Fibroblast of skin of left quadriceps (primary cell): ENCODE results near the gene ZNF182.
"Not testable (repeated sequence)": the region's sequence is repeated elsewhere in the genome, so short reads cannot be mapped to it uniquely, and the experiment has no call there.

Source experiments
- DNase-seq, 2 experiments: peaks; one replicate each; pipeline ENCODE4 v3.0.0-alpha.2; 2013; ENCODE audit warnings: low read depth in 2 of 2

ZNF182 gene

GRCh38 chrX:48002319-48002718 lies 1.5 kb downstream of the ZNF182 start:
- DNase-seq, result no peak

- DNase-seq, result no peak
Measured at GRCh38 chrX:48001260-48001659, 2.5 kb downstream of the ZNF182 start.

- no peak for DNase-seq
Measured at GRCh38 chrX:47992669-47993068, 11.1 kb downstream of the ZNF182 start.

DNA sequence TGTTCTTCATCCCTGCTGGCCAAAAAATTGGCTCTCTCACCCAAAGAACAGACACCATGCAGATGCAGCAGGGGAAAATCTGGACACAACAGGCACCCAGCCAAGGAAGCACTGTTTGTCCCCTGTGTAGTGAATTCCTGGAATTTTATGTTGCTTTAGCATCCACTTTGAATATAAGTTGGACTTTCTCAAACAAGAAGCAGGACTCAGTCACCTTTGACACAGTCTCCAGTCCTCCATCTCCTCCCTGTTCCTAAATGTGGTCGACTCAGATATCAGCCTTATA lies 11.8 kb downstream of the ZNF182 start:
- DNase-seq, result no peak

- DNase-seq, result peak; percentile 6 to 8
Measured at GRCh38 chrX:47991263-47992094, 12.3 kb downstream of the ZNF182 start.

DNA sequence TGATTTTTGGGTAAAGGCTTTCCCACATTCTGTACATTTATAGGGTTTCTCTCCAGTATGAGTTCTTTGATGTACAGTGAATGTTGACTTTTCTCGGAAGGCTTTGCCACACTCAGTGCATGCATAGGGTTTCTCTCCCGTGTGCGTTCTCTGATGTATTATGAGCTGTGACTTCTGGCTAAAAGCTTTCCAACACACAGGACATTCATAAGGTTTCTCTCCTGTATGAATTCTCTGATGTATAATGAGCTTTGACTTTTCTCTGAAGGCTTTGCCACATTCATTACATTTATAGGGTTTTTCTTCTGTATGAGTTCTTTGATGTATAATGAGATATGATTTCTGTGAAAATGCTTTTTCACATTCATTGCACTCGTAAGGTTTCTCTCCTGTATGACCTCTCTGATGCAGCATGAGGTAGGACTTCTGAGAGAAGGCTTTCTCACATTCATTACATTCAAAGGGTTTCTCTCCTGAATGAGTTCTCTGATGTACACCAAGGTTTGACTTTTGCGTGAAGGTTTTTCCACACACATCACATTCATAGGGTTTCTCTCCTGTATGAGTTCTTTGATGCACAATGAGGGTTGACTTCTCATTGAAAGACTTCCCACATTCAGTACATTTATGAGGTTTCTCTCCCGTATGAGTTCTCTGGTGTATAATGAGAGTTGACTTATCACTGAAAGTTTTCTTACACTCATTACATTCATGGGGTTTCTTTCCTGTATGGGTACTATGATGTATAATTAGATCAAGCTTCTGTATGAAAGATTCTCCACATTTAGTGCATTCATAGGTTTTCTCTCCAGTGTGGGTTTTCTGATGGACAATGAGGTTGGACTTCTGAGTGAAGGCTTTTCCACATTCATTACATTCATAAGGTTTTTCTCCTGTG lies 27.3 kb downstream of the ZNF182 start:
- DNase-seq, result no peak

- no peak for DNase-seq
Measured at GRCh38 chrX:47973235-47973634, 30.6 kb downstream of the ZNF182 start.

DNA sequence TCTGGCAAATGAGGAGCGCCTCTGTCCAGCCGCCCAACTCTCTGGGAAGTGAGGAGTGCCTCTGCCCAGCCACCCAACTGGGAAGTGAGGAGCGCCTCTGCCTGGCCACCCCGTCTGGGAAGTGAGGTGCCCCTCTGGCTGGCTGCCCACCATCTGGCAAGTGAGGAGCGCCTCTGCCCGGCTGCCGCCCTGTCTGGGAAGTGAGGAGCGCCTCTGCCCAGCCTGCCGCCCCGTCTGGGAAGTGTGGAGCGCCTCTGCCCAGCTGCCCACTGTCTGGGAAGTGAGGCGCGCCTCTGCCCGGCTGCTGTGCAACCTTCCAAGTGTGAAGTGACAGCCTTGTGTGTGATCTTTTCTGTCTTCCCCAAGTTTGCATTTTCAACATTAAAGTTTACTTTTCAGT lies 38.3 kb downstream of the ZNF182 start:
- DNase-seq, result not testable (repeated sequence)

DNA sequence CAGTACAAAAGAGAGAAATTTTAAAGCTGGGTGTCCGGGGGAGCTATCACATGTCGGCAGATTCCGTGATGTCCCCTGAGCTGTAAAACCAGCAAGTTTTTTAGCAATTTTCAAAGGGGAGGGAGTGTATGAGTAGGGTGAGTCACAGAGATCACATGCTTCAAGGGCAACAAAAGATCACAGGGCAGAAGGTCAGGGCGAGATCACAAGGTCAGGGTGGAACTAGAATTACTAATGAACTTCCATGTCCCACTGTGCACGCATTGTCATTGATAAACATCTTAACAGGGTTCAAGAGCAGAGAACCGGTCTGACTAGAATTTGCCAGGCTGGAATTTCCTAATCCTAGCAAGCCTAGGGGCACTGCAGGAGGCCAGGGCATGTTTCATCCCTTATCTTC lies 42.0 kb downstream of the ZNF182 start:
- DNase-seq, result not testable (repeated sequence)

GRCh38 chrX:47960406-47960805 lies 43.4 kb downstream of the ZNF182 start:
- no peak for DNase-seq

- no peak for DNase-seq
Measured at GRCh38 chrX:47958761-47959342, 44.9 kb downstream of the ZNF182 start.

DNA sequence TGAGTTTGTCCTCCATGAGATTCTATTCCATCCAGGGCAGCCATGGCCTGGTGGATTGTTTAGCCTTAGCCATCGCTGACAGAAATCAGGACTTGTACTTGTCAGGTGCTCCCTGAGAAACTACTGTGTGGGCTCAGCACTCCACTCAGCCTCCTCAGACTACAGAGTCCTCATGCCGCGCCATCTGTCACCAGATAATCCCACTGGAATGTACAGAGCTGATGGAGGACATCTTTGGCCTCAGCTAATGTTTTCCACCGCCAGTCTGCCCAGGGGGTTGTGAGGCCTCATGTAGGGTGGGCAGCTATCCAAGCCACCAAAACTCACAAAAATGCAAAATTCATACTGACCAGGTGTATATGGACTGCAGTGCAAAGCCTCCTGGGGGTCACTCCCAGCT lies 45.6 kb downstream of the ZNF182 start:
- DNase-seq, result not testable (repeated sequence)

- no peak for DNase-seq
Measured at GRCh38 chrX:47956016-47956415, 47.8 kb downstream of the ZNF182 start.

- DNase-seq, result not testable (repeated sequence)
Measured at GRCh38 chrX:47955295-47955694, 48.5 kb downstream of the ZNF182 start.

DNA sequence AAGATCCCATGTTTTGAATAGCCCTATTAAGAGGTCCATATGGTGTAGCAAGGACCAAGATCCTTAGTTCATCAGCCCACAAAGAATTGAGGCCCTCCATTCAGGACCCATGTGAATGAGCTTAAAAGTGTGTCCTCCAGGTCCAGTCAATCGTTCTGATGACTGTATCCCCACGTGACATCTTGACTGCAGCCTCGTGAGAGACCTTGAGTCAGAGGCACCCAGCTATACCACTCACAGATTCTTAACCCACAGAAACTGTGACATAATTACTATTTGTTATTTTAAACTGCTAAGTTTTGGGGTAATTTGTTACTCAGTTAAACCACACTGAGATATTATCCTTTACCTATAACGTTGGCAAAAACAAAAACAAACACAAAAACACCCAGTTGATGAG lies 62.4 kb downstream of the ZNF182 start:
- no peak for DNase-seq

- no peak for DNase-seq
Measured at GRCh38 chrX:47940448-47940847, 63.3 kb downstream of the ZNF182 start.

GRCh38 chrX:47936940-47937317 lies 66.9 kb downstream of the ZNF182 start:
- DNase-seq, result no peak

DNA sequence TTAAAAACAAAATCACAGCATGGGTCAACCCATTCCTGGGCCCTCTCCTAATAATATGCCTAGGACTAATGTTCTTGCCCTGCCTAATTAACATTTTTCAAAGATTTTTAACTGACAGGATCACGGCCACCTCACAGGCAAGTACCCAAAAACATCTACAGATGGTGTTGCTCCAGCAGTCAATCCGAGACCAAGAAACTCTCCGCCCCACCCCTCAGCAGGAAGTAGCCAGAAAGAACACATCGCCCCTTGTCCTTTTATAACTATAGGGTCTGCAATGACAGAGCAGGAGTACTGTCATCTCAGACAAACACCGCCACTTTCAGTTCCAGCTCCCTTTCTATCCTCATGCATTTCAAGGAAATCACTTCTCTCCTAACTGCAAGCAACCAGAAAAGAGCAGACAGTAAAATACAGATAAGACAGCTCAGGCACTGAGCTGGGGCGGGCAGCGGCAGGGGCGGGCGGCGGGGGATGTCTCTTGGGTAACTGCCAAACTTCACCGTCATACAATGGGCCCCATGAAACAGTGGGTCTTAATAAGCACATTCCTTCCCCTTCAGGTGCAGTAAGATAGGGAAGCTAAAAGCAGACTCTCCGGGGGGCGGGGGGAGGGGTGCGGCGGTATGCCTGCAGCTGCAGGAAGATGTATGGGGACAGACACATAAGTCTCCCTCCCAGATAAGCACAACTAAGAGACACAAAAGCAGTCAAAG lies 67.4 kb downstream of the ZNF182 start:
- DNase-seq, result no peak

DNA sequence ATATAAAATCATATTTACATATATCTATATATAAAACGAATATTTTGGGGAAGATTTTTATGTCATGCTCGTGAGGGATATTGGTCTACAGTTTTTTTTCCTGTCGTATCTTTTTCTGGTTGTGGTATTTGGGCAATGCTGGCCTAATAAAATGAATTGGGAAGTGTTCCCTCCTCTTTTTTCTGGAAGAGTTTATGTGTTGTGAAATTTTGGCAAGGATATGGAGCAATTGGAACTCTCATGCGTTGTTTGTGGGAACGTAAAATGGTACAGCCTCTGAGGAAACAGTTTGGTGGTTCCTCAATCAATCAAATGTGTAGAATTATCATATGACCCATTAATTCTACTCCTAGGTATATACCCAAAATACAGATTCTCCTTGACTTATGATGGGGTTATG lies 69.8 kb downstream of the ZNF182 start:
- DNase-seq, result no peak

DNA sequence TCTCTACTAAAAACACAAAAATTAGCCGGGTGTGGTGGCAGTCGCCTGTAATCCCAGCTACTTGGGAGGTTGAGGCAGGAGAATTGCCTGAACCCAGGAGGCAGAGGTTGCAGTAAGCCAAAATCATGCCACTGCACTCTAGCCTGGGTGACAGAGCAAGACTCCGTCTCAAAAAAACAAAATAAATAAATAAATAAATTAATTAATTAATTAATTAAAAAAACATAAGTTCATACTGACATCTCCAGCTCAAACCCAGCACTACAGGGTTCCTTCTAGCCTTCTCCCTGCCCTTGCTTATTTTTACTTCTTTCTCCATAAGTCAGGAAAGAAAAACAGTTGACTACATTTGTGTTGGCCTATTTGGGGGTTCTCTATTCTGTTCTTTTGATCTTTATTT lies 71.8 kb downstream of the ZNF182 start:
- not testable (repeated sequence) for DNase-seq

DNA sequence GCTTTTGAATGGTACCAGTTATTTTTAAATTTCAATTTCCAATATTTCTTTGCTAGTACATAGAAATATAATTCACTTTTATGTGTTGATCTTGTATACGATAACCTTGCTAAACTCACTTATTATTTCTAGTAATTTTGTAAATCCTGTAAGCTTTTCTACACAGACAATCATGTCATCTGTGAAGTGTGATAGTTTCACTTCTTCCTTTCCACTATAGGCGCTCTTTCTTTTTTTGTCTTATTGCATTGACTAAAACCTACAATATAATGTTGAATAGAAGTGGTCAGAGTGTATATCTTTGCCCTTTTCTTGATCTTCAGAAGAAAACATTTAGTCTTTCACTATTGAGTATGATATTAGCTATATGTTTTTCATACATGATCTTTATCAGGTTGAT lies 76.6 kb downstream of the ZNF182 start:
- no peak for DNase-seq
